Measurements from ENCODE around the gene OTOL1. TPM values are rescaled to one million over a fixed set of nuclear protein-coding genes. Genes with fewer than 3 reads are reported as not detected.
"Not testable (repeated sequence)": the region's sequence is repeated elsewhere in the genome, so short reads cannot be mapped to it uniquely, and the experiment has no call there.

Gene OTOL1
- total RNA-seq, result not detected

DNA sequence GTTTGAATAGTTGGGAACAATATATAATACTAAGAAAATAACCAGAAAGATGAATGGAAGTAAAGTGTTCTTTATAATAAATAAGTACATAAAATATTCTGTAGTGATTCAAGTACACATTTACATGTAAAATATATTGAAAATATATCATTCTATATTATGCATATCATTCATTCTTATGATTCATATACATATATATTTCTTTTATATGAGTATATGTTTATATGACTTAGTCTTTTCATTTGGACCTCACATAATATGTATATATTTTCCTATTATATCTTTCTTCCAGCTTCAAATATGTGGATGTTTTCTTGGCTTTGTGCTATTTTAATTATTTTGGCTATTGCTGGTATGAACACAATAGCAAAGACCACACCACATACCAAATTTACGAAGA, at the start of gene OTOL1:
TSS of gene OTOL1 (plus strand) at position 301 of the 400 bp plus-strand sequence. CDS start at position 301, 0 bp downstream.
- no peaks in the 10 kb centered on the region for H3K36me3 Mint-ChIP-seq (ENCODE audit: insufficient read depth in 2 of 2)
- no peak within 1 kb of the TSS for H3K27ac Mint-ChIP-seq
- peaks cover 6% of the 10 kb centered on the region for H3K27me3 Mint-ChIP-seq (ENCODE audit: low read depth)
- ATAC-seq (replicated peaks in 1 of 2) (no peak), DNase-seq (no peak)
- H3K9me3 Mint-ChIP-seq, result peaks cover 0 to 3% of the 10 kb centered on the region in 2 donors
- H3K4me3 Mint-ChIP-seq, result no peak within 1 kb of the TSS
- H3K4me1 Mint-ChIP-seq (ENCODE audit: low read depth), result no peaks in the 10 kb centered on the region

DNA sequence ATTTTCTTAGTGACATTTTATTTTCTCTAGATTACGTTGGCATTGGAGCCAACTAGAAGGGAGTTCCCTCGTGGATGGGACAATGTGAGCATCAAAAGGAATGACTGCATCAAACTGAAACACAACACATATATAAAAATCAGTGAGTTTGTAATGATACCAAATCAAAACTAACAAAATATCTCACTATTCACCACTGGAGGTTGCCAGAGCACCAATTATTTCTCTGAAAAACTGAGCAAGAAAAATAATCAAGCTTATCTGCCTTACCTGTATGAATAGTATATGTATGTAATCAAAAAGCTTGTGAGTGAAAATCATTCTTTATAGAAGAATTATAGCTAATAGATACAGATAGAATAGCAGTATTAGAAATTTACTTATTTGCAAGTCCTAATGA, 46.8 kb upstream of the OTOL1 start:
- Mint-ChIP-seq H3K4me3 (no peak overlapping the region), H3K9me3 (peaks cover 0 to 1% of the 10 kb centered on the region in 2 donors), H3K27ac (no peak overlapping the region), H3K36me3 (ENCODE audit: insufficient read depth in 2 of 2) (no peaks in the 10 kb centered on the region), H3K4me1 (ENCODE audit: low read depth) (no peaks in the 10 kb centered on the region), H3K27me3 (ENCODE audit: low read depth) (no peaks in the 10 kb centered on the region)
- ATAC-seq (replicated peaks in 1 of 2), result no peak
- DNase-seq, result no peak

DNA sequence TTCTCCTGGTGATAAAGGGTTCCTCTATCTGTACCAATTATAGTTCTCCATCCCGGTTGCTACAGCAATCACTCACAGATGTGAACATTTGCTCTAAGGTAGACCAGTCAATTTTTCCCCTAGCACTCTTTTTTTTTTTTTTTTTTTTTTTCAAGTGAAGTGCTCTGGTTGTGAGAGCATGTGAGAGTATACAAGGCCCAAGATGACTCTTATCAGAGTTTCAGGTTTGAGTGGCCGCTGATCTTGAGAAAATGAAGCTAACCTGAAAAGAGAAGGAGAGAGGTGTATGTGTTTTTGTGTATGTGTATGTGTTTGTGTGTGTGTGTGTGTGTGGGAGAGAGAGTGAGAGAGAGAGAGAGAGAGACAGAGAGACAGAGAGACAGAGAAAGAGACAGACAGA, 44.4 kb upstream of the OTOL1 start:
- no peaks in the 10 kb centered on the region for H3K27me3 Mint-ChIP-seq (ENCODE audit: low read depth)
- ATAC-seq (replicated peaks in 1 of 2), result no peak

DNA sequence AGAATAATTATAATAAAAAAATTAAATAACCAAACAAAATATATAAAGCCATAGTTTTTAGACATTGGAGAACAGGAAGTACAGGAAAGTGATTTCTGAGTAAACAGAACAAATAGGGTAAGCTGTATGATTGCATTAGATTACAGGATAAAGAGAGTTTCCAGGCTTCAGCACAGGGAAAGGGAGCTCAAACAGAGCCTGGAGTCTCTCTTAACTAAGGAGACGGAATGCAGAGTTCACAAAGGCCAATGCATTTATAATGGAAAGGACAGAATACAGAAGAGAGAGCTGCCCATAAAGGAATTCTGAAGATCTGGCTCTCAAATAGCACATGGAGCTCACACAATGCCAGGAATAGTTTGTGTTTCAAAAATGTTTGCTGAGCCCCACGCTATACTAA, 42.0 kb upstream of the OTOL1 start:
- Mint-ChIP-seq H3K27me3 (ENCODE audit: low read depth) (no peaks in the 10 kb centered on the region), H3K9me3 (peaks cover 0 to 2% of the 10 kb centered on the region in 2 donors), H3K27ac (no peak overlapping the region), H3K36me3 (ENCODE audit: insufficient read depth in 2 of 2) (no peaks in the 10 kb centered on the region), H3K4me1 (ENCODE audit: low read depth) (no peaks in the 10 kb centered on the region), H3K4me3 (no peak overlapping the region)
- no peak for ATAC-seq (replicated peaks in 1 of 2)
- no peak for DNase-seq

More for the DNA sequence above, 44.4 kb upstream of the OTOL1 start:
- Mint-ChIP-seq H3K27ac (no peak overlapping the region), H3K36me3 (ENCODE audit: insufficient read depth in 2 of 2) (no peaks in the 10 kb centered on the region), H3K4me1 (ENCODE audit: low read depth) (no peaks in the 10 kb centered on the region), H3K4me3 (no peak overlapping the region), H3K9me3 (peaks cover 0 to 1% of the 10 kb centered on the region in 2 donors)
- no peak for DNase-seq

DNA sequence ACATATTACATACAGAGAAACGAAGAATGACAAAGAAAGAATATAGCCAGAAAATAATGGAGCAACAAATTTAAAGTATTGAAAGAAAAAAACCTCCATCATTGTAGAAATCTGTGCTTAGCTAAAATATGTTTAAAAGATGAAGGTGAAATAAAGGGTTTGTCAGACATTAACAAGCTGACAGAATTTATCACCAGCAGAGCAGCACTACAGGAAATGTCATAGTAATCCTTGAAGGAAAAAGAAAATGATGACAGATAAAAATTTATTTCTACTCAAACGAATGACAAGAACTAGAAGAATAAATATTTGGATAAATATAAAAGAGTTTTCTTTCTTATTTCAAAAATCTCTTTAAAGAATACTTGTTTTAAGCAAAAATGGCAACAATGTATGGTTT, 40.6 kb upstream of the OTOL1 start:
- no peaks in the 10 kb centered on the region for H3K4me1 Mint-ChIP-seq (ENCODE audit: low read depth)
- H3K9me3 Mint-ChIP-seq, result peaks cover 0 to 2% of the 10 kb centered on the region in 2 donors
- H3K4me3 Mint-ChIP-seq, result no peak overlapping the region
- no peak for DNase-seq
- ATAC-seq (replicated peaks in 1 of 2), result no peak
- H3K27me3 Mint-ChIP-seq (ENCODE audit: low read depth), result no peaks in the 10 kb centered on the region
- no peak overlapping the region for H3K27ac Mint-ChIP-seq
- H3K36me3 Mint-ChIP-seq (ENCODE audit: insufficient read depth in 2 of 2), result no peaks in the 10 kb centered on the region

DNA sequence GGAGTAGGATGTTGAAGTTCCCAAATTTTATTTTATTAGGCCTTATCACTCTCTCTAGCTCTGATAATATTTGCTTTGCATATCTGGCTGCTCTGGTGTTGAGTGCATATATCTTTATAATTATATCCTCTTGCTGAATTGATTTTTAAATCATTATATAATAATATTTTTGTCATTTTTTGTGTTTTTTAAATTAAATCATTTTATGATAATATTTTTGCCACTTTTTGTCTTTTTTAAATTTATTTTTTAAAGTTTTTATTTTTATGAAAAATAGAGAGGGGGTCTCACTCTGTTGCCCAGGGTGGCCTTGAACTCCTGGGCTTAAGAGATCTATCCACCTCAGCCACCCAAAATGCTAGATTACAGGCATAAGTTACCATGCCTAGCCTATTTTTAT, 34.5 kb upstream of the OTOL1 start:
- H3K4me3 Mint-ChIP-seq, result no peak overlapping the region
- no peaks in the 10 kb centered on the region for H3K27me3 Mint-ChIP-seq (ENCODE audit: low read depth)
- DNase-seq (no peak), ATAC-seq (replicated peaks in 1 of 2) (no peak)
- H3K36me3 Mint-ChIP-seq (ENCODE audit: insufficient read depth in 2 of 2), result peaks cover 2 to 3% of the 10 kb centered on the region in 2 donors
- peaks cover 8 to 12% of the 10 kb centered on the region in 2 donors for H3K9me3 Mint-ChIP-seq
- H3K27ac Mint-ChIP-seq, result no peak overlapping the region
- no peaks in the 10 kb centered on the region for H3K4me1 Mint-ChIP-seq (ENCODE audit: low read depth)

DNA sequence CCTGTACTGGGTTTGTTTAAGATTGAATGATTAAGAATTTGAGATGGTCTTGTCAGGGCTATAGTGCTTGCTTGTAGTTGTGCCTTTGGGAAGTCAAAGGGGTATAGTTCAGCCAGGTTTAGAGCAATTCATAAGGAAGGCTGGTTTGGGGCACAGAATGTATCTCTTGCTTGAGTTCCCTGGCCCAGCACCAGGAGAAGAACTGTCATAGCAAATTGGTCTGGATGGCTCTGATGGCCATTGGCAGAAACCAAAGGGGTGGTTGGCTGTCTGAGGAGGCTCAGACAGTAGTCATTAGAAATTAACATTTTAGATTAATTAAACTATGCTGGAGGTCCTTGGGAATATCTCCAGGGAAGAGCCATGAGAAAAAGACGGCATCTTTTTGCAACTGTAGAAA, 25.4 kb upstream of the OTOL1 start:
- Mint-ChIP-seq H3K36me3 (ENCODE audit: insufficient read depth in 2 of 2) (no peaks in the 10 kb centered on the region), H3K4me3 (no peak overlapping the region), H3K27me3 (ENCODE audit: low read depth) (peaks cover 6% of the 10 kb centered on the region), H3K27ac (no peak overlapping the region), H3K9me3 (no peaks in the 10 kb centered on the region), H3K4me1 (ENCODE audit: low read depth) (no peaks in the 10 kb centered on the region)
- ATAC-seq (replicated peaks in 1 of 2) (no peak), DNase-seq (no peak)

DNA sequence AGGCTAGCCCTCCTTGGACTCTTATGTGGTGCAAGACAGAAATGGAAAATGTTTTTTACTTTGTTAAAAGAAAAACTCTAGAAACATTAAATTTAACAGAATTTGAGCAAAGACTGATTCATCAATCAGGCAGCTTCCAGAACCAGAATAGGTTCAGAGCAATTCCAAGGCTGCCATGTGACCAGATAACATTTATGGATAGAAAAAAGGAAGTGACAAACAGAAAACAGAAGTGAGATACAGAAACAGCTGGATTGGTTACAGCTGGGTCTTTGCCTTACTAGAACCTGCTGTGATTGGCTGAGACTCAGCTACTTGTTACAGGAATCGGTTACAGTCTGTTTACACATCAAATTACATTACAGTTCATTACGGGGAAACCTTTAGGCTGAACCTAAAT, 22.5 kb upstream of the OTOL1 start:
- no peak for ATAC-seq (replicated peaks in 1 of 2)

DNA sequence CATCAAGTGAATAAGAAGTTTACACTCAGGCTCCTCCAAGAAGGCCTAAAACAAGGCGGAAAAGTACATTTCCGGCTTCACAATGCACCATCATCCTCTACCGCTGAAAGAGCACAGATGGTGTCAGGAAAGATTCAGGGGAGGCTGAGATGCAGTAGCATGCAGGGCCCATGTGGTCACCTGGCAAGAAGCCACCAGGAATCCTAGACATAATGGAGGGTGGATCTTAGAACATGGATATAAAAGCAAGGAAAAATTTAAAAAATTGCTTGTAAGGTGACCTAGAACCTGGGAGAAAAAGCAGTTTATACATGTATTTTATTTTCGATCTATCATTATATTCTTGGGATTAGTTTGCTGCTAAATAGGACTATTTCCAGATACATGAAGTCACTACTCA, 21.9 kb upstream of the OTOL1 start:
- no peak for DNase-seq
- no peak for ATAC-seq (replicated peaks in 1 of 2)
- H3K27me3 Mint-ChIP-seq (ENCODE audit: low read depth), result no peaks in the 10 kb centered on the region
- H3K4me1 Mint-ChIP-seq (ENCODE audit: low read depth), result no peaks in the 10 kb centered on the region
- H3K27ac Mint-ChIP-seq, result no peak overlapping the region
- H3K9me3 Mint-ChIP-seq, result no peaks in the 10 kb centered on the region
- H3K4me3 Mint-ChIP-seq, result no peak overlapping the region
- H3K36me3 Mint-ChIP-seq (ENCODE audit: insufficient read depth in 2 of 2), result no peaks in the 10 kb centered on the region

More for the DNA sequence above, 22.5 kb upstream of the OTOL1 start:
- Mint-ChIP-seq H3K27ac (no peak overlapping the region), H3K27me3 (ENCODE audit: low read depth) (peaks cover 3% of the 10 kb centered on the region), H3K9me3 (no peaks in the 10 kb centered on the region), H3K4me1 (ENCODE audit: low read depth) (no peaks in the 10 kb centered on the region), H3K4me3 (no peak overlapping the region), H3K36me3 (ENCODE audit: insufficient read depth in 2 of 2) (no peaks in the 10 kb centered on the region)
- DNase-seq, result no peak

DNA sequence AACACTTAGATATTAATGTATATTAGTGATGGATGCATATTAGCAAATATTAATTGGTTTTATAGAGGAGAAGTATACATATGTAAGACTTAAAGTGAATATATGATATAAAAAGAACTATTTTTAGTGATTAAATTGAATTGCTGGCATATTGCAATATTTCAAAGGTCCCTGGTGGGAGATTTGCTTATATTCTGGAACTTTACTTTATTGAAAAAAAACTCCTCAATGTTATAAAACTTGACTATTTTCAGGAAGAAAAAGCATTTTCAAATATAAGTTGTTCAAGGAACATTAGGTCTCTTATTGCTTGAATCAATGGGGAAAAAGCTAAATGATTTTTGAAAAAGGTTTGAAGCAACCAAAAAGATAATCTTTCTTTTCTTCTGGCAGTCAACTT, 21.4 kb upstream of the OTOL1 start:
- peaks cover 1% of the 10 kb centered on the region for H3K27me3 Mint-ChIP-seq (ENCODE audit: low read depth)
- no peak for DNase-seq
- no peak for ATAC-seq (replicated peaks in 1 of 2)
- H3K4me3 Mint-ChIP-seq, result no peak overlapping the region
- no peak overlapping the region for H3K27ac Mint-ChIP-seq
- no peaks in the 10 kb centered on the region for H3K4me1 Mint-ChIP-seq (ENCODE audit: low read depth)
- no peaks in the 10 kb centered on the region for H3K9me3 Mint-ChIP-seq
- no peaks in the 10 kb centered on the region for H3K36me3 Mint-ChIP-seq (ENCODE audit: insufficient read depth in 2 of 2)

DNA sequence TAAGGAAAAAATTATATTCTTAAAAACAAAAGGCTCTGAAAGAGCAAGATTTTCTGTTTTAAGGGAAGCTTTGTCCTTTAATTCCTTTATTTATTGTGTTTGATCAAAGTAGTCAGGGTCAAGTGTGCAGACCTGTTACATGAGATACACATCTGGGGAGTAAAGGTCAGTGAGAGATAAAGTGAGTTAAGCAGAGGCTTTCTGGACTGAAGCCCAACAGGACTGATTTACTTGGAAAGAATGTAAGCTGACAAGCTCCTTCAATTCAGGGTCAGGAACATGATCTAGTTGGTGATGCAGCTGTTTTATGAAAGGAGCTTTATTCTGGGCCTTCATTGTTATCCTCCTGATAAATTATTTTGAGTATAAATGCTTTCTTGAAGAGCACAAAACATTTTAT, 20.7 kb upstream of the OTOL1 start:
- Mint-ChIP-seq H3K4me3 (no peak overlapping the region), H3K27me3 (ENCODE audit: low read depth) (peaks cover 6% of the 10 kb centered on the region), H3K36me3 (ENCODE audit: insufficient read depth in 2 of 2) (no peaks in the 10 kb centered on the region), H3K27ac (no peak overlapping the region), H3K9me3 (no peaks in the 10 kb centered on the region), H3K4me1 (ENCODE audit: low read depth) (no peaks in the 10 kb centered on the region)
- DNase-seq, result no peak
- no peak for ATAC-seq (replicated peaks in 1 of 2)

DNA sequence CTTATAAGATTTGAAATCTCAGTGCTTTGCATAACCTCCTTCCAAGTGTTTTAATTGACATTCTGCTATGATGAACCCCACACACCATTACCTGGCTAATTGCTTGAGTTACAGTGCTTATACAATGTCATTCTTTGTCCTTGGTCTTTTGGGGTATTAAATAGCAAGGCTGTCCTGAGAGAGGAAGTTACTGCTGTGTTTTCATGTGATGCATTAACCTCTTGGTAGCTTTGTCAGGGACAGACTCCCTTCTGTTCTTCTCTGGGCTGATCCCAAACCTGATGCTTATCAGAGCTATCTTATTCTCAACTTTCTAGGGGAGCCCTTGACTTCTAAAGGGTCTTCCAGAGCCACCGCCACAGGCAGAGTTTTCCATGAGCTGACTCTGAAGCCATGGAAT, 12.4 kb upstream of the OTOL1 start:
- Mint-ChIP-seq H3K36me3 (ENCODE audit: insufficient read depth in 2 of 2) (no peaks in the 10 kb centered on the region), H3K9me3 (no peaks in the 10 kb centered on the region), H3K27ac (no peak overlapping the region), H3K4me1 (ENCODE audit: low read depth) (no peaks in the 10 kb centered on the region), H3K4me3 (no peak overlapping the region), H3K27me3 (ENCODE audit: low read depth) (peaks cover 47% of the 10 kb centered on the region)
- ATAC-seq (replicated peaks in 1 of 2) (no peak), DNase-seq (no peak)

DNA sequence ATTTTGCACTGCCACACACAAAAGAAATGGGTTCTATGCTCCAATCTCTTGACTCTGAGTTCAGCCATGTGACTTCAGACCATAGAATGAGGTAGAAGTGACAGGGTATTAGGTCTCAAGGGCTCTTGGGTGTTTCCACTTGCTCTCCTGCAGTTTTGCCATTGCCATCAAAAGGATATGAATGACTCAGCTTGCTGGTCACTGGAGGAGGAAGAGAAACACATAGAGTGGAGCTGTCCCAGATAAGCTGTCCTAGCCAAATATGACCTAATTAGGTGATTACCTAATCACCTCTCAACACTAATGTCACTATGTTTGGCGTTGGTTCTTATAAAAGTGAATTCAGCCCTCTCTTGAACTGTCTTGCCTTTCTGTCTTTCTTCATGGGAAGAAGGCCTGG, 8.3 kb upstream of the OTOL1 start:
- not testable (repeated sequence) for ATAC-seq (replicated peaks in 1 of 2); H3K27ac Mint-ChIP-seq; DNase-seq; H3K9me3 Mint-ChIP-seq; H3K4me1 Mint-ChIP-seq (ENCODE audit: low read depth); H3K4me3 Mint-ChIP-seq; H3K36me3 Mint-ChIP-seq (ENCODE audit: insufficient read depth in 2 of 2)
- peaks cover 28% of the 10 kb centered on the region for H3K27me3 Mint-ChIP-seq (ENCODE audit: low read depth)

DNA sequence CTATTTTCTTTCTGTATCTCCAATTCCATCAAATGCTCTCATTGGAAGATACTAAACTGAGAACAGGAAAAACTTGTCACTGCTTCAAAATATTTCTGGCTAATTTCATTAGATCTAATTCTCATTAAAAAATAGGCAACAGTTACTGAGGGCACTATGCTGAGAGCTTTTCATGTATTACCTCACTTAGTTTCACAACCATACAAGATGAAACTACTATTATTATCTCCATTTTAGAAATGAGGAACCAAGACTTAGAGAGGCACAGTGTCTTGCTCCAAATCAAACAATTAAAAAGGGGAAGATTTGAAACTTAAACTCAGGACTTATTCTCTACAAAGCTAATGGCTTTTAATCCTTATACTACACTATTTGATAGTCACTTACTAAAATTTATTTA, 7.2 kb upstream of the OTOL1 start:
- no peak for ATAC-seq (replicated peaks in 1 of 2)

More for the DNA sequence above, 7.2 kb upstream of the OTOL1 start:
- Mint-ChIP-seq H3K4me3 (no peak overlapping the region), H3K9me3 (no peaks in the 10 kb centered on the region), H3K4me1 (ENCODE audit: low read depth) (no peaks in the 10 kb centered on the region), H3K27me3 (ENCODE audit: low read depth) (peaks cover 28% of the 10 kb centered on the region), H3K27ac (no peak overlapping the region), H3K36me3 (ENCODE audit: insufficient read depth in 2 of 2) (no peaks in the 10 kb centered on the region)
- DNase-seq, result no peak
